ENCODE measurements around the gene CLNK. TPM values are rescaled to one million over a fixed set of nuclear protein-coding genes. Genes with fewer than 3 reads are reported as not detected.

Gene CLNK
- total and polyA plus RNA-seq, 2 experiments from 2014 or later = not detected

DNA sequence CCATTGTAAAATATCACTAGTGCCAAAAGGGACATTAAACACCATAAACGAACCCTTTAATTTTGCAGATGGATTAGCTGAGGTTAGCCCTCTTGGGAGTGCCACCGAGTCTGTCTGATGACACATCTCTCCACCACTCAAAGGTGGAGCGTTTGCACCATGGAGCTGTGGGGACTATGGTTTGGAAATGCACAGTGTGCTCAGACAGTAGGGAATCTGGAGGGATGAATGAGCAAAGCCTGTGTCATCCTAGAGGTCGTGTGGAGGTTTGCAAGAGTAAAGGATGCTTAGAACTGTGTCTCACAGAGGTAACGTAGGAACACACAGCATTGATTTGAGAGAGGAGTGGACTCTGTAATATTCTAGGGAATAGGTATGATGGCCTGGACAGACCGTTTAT lies 93.7 kb downstream of the CLNK start:
- no peak overlapping the region for H3K4me3 ChIP-seq
- H3K36me3 ChIP-seq = no peaks in the 10 kb centered on the region
- TF ChIP-seq CTCF (IDR thresholded peaks at IDR 0.05; ENCODE audit: low read depth, low read length) = no peak
- no peak overlapping the region for H3K27ac ChIP-seq
- no peaks in the 10 kb centered on the region for H3K9me3 ChIP-seq (ENCODE audit: low read depth)
- peaks cover 5% of the 10 kb centered on the region for H3K4me1 ChIP-seq (ENCODE audit: low read depth)
- no peaks in the 10 kb centered on the region for H3K27me3 ChIP-seq
- no peak for DNase-seq (ENCODE audit: low read depth in 1 of 2, low spot score in 1 of 2)

GRCh38 chr4:10589799-10590198 lies 94.8 kb downstream of the CLNK start:
- H3K9me3 ChIP-seq (ENCODE audit: low read depth) = no peaks in the 10 kb centered on the region
- no peaks in the 10 kb centered on the region for H3K27me3 ChIP-seq
- no peak for TF ChIP-seq CTCF (IDR thresholded peaks at IDR 0.05; ENCODE audit: low read depth, low read length)
- no peak overlapping the region for H3K27ac ChIP-seq
- peak in 1 of 2 donors; percentile 83 for DNase-seq (ENCODE audit: low read depth in 1 of 2, low spot score in 1 of 2)
- peaks cover 5% of the 10 kb centered on the region for H3K4me1 ChIP-seq (ENCODE audit: low read depth)
- no peak overlapping the region for H3K4me3 ChIP-seq
- H3K36me3 ChIP-seq = no peaks in the 10 kb centered on the region

- Histone ChIP-seq H3K36me3 (no peaks in the 10 kb centered on the region), H3K4me1 (ENCODE audit: low read depth) (peaks cover 5% of the 10 kb centered on the region), H3K9me3 (ENCODE audit: low read depth) (no peaks in the 10 kb centered on the region), H3K27ac (no peak overlapping the region), H3K27me3 (no peaks in the 10 kb centered on the region), H3K4me3 (no peak overlapping the region)
- no peak for TF ChIP-seq CTCF (IDR thresholded peaks at IDR 0.05; ENCODE audit: low read depth, low read length)
- no peak for DNase-seq (ENCODE audit: low read depth in 1 of 2, low spot score in 1 of 2)
Observed at GRCh38 chr4:10589321-10589720, 95.2 kb downstream of the CLNK start.

- no peaks in the 10 kb centered on the region for H3K36me3 ChIP-seq
- DNase-seq (ENCODE audit: low read depth in 1 of 2, low spot score in 1 of 2) = no peak
- peaks cover 5% of the 10 kb centered on the region for H3K4me1 ChIP-seq (ENCODE audit: low read depth)
- no peak overlapping the region for H3K27ac ChIP-seq
- no peaks in the 10 kb centered on the region for H3K9me3 ChIP-seq (ENCODE audit: low read depth)
- H3K4me3 ChIP-seq = no peak overlapping the region
- TF ChIP-seq CTCF (IDR thresholded peaks at IDR 0.05; ENCODE audit: low read depth, low read length) = no peak
- H3K27me3 ChIP-seq = no peaks in the 10 kb centered on the region
Observed at GRCh38 chr4:10587697-10588096, 96.9 kb downstream of the CLNK start.

DNA sequence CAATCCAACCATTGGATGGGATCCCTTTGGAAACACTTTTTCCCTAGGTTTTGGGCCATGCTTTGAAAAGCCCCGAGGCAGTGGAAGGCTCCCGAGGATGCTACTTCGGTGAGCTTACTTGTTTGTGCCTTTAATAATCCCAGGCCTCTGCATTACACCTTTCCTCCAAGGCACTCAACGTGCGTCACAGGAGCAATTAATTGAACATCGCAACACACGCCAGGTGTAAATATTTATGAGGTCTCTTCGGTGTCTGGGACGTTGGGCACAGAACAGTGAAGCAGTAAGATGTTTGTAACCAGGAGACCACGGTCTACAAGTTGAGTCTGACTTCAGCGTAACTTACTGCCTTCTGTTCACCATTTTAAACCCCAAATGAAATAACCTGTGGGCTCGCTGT lies 97.3 kb downstream of the CLNK start:
- no peak overlapping the region for H3K27ac ChIP-seq
- no peaks in the 10 kb centered on the region for H3K27me3 ChIP-seq
- peaks cover 5% of the 10 kb centered on the region for H3K4me1 ChIP-seq (ENCODE audit: low read depth)
- no peak for TF ChIP-seq CTCF (IDR thresholded peaks at IDR 0.05; ENCODE audit: low read depth, low read length)
- DNase-seq (ENCODE audit: low read depth in 1 of 2, low spot score in 1 of 2) = no peak
- no peaks in the 10 kb centered on the region for H3K36me3 ChIP-seq
- no peaks in the 10 kb centered on the region for H3K9me3 ChIP-seq (ENCODE audit: low read depth)
- no peak overlapping the region for H3K4me3 ChIP-seq

- no peaks in the 10 kb centered on the region for H3K9me3 ChIP-seq (ENCODE audit: low read depth)
- TF ChIP-seq CTCF (IDR thresholded peaks at IDR 0.05; ENCODE audit: low read depth, low read length) = no peak
- H3K4me1 ChIP-seq (ENCODE audit: low read depth) = peaks cover 2% of the 10 kb centered on the region
- H3K27me3 ChIP-seq = no peaks in the 10 kb centered on the region
- no peak overlapping the region for H3K27ac ChIP-seq
- no peaks in the 10 kb centered on the region for H3K36me3 ChIP-seq
- no peak overlapping the region for H3K4me3 ChIP-seq
- DNase-seq (ENCODE audit: low read depth in 1 of 2, low spot score in 1 of 2) = peak in 1 of 2 donors; percentile 86
Observed at GRCh38 chr4:10584042-10584441, 100.5 kb downstream of the CLNK start.
